GM18498 (cell line): ENCODE measurements around the gene HOXC12.

Experiments used
- ATAC-seq: cut with Tn5 transposase; IDR thresholded peaks from one replicate; pipeline ENCODE4 v1.9.1; 2021; ENCODE audit warnings: mild to moderate bottlenecking, moderate library complexity; ENCODE audit not compliant: unreplicated experiment

HOXC12 gene

DNA sequence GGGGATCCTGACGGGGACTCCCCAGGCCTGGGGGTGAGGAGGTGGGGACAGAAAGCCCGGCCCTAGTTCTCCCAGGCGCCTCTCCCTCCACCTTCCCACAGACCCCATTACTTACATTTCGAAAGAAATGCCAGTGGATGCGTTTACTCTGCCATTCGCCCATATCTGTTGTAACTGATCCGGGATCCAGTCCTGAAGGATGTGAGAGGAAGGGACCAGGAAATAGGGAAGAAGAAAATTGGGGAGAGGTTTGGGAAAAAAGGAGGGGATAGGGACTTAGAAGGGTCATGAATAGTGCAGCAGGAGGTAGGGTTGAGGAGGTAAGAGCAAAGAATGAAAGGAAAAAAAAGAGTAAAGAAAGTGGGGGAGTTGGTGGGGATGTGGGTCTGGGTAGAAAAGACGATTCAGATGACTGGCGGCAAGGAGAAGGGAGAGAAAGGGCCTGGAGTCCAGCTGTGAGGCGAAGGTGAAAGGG is 1.1 kb downstream of the HOXC12 start:
- no peak for ATAC-seq

DNA sequence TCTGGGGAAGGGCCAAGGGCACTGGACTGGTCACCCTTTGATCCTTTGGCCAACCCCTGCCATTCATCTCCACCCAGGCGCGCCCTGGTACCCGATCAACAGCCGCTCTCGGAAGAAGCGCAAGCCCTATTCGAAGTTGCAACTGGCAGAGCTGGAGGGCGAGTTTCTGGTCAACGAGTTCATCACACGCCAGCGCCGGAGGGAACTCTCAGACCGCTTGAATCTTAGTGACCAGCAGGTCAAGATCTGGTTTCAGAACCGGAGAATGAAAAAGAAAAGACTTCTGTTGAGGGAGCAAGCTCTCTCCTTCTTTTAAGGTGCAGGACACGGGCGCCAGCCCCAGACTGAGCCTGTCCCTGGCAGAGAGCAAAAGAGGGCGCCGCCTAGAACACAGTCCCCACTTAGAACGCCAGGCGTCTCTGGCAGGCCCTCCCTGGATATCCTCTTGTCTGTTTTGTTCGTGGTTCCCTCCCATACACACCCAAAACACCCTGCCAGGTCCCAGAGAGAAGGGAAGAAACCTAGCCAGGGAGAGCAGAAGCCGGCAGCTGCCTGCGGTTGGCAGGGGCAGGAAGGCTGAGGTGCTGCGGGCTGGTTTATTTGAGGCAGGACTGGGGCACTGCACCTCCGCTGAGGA is 1.7 kb downstream of the HOXC12 start:
- no peak for ATAC-seq

DNA sequence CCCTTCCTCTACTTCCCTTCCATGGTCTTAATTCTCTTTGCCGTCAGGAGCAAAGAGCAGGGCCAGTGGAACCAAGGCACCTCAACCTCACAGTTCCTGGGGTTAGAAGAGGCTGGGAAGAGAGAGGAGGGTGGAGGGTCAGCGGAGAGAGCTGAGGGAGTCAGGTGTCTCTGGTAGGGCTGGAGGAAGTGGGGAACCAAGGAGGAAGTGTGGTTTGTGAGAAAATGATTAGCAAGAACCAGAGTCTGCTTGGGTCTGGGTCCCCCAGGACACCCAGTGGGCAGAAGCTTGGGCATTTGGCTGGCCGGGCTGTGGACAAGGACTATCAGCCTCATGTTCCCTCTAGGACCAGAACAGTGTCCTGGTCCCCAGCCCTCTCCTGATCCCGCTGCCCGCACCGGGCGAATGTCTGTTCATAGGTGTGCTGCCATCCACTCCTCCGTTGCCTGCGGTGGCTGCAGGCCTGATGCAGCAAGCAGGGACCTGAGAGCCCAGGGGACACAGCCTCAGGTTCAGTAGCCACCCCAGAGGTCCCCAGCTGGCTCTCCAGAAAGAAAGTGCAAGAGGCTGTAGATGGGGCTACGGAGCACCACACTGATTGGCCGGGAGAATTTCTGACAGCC is 2.3 kb downstream of the HOXC12 start:
- ATAC-seq, result no peak

DNA sequence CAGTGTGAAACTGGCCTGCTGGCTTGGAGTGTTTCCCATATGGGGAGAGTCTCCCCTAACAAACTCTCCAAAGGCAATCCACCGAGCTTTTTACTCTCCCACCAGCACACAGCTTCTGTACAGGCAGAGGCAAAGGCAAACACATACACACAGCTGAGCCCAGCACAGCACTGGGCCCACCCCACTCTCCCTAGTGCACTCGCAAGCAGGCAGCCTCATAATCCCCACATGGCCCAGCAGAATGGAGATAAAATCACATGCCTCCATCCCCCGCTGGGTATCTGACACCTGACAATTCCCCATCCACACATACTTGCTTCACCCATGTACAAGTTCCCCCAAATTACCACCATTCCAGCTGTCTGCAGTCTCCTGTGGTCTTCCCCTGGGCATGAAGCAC is 3.4 kb downstream of the HOXC12 start:
- ATAC-seq, result no peak

DNA sequence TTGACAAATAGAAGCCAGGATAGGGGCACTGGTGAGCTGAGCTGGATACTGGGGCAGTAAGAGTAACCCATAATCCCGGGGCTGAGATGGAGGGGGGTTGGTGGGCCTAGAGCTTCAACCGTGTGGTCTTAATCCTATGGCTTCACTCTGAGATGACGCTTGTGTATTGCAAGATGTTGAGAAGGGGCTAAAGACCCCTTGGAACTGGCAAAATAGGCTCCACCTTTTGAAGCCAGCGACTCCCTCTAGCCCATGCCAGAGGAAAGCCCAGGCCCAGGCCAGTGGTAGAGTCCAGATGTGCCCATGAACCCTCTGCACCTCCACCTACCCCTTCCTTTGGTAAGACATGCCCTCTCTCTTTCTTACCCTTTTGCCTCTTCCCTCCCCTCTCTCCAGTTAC is 4.6 kb downstream of the HOXC12 start:
- no peak for ATAC-seq

DNA sequence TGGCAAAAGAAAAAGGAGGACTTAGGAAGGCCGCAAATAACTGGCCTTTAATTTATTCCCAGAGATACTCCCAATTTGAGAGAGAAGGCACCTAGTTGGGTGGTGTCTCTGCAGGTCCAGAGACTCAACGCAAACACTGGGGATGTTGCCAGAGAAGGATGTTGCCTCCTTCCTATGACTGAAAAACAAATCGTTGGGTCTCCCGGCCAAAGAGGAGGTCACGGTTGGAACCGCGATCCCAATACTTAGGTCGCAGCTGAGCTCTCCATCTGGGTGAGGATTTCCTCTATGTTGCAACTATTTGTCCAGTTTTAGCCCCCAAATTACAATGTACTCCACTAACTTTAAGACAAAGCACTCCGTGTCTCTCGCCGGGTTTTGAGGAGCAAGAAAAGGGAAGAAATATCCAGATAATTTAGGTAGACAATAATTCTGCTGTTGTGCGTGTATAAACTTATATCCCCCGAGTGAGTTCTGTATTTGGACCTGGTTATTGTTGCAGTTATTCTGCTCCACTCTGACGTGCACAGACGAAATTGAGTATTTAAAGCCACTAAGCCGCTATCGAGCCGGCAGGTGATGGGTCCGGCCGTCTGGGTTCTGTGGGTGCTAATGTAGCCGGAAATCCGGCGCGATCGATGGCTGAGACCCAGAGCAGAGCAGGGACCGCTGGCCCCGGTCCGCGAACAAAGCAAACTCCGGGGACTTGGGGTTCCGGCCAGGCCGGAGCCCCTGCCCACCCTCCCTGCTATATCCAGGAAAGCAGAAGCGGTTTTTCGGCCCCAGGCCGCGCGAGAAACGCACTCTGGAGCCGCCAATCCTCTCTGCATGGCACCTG is 5.7 kb downstream of the HOXC12 start:
- ATAC-seq, result no peak

DNA sequence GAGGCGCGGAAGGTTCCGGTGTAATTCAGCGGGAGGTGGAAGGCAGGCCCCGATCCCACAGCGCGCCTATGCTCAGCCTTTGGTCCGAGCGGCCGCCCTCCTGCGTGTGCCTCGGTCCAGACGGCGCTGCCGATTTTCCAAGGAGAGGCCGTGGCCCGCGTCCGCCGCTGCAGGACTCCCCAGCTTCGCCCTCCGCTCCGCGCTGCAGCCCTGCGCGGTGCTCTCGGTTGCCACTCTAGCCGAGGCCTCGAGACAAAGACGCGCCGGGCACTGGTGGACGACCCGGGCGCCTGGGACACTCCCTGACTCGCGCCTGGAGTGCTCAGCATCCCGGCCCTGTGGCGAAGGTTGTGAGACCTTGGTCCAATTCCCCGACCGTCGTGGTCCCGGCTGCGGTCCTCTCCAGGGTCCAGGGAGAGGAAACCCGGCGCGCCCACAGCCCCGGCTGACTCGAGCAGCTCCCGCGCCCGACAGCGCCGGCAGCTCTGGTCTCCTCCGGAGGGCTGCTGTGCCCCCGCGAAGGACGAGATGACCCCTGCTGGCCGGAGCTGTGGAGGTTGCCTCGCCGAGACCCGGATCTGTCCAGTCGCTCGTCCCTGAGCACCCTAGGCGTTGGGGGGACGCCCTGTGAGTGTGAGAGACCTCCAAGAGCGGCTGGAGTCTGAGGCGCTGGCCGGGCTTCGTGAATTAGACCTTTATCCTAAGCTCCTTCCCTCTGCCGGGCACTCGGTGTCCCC is 6.5 kb downstream of the HOXC12 start:
- ATAC-seq, result no peak

DNA sequence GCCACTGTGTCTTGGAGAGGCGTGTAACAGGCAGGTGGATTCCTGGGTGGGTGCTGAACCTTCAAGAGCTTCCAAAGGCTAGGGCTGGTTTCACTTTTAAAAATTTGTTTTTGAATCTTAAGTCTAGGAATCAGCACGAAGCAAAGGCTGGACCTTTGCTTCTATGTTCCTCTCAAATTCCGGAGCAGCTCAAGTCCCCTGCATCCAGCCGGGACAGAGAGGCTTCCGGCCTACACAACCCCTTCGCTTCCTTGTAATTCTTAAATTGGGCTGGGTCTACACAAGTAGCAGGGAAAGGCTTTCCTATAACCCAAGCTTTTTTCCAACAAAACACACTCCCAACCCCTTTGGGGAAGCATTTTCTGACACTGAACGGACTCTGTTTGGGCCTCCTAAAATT is 8.3 kb downstream of the HOXC12 start:
- ATAC-seq, result no peak

DNA sequence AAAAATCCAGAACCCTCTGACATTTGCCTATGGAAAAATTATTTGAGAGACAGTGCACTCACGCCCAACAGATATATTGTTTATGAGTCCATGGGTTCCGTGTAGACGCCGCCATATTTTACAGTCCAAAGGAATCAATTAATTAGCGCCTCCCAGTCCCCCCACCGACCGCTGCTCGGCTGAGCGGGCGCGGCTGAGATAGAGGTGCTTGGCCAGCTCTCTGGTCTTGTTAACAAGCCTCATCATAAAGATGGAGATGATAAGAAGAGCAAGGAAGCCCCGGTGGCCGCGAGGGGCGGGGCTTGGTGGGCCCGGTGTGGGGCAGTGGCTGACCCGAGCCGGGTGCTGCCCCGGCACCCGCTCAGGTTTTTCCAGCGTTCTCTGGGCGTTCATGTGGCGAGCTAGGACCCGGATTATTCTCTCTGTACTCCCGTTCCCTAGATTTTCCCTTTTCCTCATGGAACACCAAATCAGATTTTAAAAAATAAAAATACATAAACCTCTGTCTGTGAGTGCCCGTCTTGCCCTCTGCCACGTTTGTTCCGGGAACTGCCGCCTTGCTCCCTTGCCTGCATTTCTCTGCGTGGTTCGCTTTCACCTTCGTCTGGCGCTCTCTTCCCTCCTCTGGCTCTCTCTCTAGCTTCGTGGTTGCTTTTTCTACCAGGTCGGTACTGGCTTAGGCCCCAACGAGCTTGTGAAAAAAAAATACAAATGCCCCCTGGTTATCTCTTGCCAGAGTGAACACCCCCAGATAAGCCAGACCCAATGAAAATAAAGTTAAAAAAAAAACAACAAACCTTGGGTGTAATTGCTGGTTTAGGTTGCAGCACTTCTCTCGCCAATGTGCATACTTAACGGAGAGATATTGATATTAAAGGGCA is 9.0 kb downstream of the HOXC12 start:
- ATAC-seq, result no peak

DNA sequence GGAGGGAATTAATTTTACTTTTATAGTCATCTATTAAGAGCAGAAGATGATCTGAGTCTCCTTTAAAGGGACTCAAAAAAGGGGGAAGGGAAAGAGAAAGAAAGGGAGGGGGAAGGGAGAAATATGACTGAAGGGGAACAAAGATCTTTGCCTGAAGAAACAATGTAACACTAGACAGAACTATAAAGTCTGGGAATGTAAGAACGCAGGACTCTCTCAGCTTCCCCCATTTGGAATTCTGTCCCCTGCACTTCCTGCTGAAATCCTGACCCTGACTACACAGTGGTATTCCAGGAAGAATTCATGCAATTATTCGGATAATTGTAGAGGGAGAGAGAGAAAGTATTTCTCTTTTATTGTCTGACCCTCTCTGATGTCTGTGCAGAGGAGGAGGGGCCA is 9.6 kb downstream of the HOXC12 start:
- ATAC-seq, result no peak

DNA sequence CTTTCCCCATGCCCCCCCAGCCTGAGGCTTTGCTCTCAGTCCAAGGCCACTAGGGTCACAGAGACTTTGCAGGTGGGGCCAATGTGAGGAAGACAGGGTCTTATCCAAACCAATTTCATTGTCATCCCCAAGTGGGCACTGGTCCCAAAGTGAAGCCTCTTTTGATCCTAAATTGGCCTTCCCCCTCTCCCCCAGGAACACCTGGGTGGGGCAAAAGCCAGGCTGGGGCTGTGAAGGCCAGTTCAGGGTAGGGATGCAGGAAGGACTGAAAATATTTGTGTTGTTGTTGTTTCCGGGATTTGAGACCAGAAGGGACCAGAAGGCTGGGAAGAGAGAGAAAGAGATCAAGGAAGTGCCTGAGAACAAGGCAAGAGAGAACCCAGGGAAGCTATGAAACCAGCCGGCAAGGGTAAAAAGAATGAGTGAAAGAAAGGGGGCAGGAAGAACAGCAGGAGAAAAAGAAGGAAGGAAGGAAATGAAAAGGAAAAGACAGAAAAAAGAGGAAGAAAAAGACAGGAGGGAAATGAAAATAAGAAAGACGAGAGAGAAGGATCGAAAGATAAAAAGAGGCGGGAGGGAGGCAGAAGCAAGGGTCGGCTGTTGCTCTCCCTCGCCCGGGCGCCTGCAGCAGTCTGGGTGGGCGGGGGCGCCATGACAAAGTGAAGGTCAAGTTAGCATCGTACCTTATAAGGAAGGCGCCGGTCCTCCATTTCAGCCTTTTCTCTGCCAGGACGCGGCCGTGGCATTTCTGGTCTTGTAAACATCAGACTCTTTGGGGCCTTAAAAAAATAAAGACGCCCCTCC is 10.8 kb downstream of the HOXC12 start:
- no peak for ATAC-seq

DNA sequence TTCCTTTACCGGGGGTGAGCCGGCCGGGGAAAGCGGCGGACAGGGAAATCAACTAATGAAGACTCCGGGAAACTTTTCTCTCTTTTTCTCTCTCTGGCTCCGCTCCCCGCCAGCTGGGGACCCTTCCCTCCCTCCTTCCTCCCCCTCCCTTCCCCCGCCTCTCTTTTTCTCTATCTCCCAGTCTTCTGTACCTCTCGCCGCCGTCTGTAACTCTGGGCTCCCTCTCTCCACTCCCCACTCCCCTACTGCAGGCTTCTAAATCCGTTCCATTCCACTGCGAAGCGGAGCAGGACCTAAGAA is 11.3 kb downstream of the HOXC12 start:
- no peak for ATAC-seq

DNA sequence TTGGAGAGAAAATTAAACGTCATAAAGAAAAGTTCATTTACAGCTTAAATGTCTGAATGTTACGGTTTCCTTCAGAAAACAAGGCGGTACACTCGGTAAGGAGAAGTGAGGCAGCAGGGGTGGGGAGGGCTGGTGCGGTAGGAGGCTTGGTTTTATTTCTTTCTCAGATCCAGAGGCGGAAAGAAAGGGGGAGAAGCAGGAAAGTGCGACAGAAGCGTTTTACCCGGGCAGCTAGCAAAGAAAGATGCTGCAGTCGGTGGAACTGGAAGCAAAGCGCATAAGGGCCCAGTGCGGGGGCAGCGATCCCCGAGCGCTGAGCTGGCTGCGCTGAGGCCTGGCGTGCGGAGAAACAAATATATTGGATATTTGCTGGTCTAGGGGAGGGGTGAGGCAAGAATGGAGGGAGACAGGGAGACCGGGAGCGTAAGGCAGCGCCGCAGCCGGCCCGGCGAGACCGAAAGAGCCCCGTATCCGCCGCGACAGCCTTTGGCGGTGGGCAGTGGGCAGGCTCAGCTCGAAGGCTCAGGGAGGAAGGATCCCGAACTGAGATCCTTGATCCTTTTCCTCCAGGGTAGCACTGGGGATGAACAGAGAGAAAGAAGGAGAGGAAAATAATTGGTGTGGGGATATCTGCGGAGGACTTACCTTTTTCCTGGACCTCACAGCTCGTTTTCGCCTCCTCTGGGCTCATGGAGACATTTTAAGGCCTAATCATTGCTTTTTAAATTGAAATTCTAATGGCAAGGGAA is 11.9 kb downstream of the HOXC12 start:
- ATAC-seq, result no peak

DNA sequence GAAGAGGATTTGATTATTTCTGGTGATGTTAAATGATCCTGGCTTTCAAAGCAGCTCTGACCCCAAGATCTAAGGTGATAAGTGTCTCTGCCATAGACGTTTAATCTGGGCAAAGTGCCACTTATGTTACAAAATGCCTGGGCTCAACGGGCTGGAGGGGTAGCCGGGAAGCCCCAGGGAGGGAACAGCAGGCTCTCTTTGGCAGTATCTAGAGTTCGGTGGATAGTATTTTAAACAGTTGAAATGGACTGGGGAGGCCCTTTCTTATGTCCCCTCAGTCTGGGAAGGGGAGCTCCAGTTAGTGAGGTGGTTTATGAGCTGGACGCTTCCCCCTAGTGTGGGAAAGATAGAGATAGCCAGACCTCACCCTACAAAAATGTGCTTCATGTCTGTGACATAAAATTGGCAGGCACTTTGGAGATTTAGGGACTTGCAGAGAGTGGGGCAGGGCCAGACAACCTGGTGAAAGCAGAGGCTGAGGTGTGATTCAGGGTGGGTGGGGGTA is 12.8 kb downstream of the HOXC12 start:
- ATAC-seq, result no peak

DNA sequence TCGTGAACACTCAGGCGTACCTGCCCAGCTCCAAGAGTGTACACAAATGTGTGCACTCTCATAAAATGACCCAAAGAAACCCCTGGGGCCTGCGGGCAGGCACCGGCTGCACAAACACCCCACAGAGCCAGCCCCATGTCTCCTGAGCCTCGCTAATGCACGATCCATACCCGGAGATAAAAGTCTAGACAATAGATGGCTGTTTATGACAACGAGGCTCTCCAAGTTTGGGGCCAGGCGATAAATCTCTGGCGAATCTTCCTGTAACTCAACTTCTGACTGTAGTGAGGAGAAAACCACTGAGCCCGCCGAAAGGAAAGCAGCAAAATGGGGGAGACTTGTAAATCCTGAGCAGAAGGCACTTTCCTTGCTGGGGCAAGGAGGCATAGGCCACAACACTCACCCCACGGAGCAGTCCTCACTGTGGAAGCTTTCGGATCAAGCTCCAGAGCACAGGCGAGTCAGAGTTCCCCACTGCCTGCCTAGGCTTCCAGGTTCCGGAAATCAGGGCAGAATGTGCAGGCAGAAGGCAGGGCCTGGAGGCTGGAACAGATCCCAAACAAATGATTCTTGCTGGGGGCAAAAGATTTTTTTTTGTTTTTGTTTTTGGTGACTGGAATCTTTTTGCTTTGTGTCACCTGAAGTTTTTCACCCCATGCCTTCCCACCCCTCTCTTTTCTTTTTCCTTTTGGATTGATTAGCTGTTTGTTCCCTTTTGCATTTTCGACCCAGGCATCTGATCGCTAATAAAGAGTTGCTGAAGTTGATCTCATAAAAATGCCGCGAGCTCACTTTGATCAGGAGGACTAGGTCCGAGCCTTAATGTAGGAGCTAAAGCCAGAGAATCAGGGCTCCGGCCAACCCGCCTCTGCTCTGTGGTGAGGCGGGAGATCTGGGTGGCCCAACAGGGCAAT is 13.8 kb downstream of the HOXC12 start:
- ATAC-seq, result no peak

DNA sequence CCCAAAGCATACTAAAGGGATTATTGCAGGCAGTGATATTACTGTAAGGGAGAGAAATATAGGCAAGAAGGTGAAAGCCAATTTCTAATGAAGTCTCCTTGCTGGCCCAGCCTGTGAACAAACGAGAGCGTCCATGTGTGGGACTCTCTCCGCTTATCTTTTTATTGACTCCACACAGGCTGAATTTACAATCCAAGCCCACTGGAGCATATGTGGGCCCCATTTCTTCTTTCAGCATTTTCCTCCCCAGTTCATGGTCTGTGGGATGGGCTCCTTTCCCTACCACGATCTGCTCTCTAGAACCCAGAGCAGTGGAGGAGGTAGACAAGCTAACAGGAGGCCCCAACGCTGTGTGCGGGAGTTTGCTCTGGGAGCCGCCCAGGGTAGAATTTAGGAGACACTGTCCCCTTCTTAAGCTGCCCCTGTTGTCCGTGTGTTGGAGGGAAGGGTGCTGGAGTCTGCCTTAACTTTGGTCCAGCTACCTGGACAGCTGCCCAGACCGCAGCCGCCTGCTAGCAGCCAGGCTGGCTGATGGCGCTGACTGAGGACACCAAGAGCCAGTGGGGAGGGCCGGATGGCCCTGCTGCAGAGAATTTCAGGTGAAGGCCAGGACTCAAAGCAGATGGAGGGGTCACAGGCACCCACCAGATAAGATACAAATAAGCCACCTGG is 15.0 kb downstream of the HOXC12 start:
- no peak for ATAC-seq

DNA sequence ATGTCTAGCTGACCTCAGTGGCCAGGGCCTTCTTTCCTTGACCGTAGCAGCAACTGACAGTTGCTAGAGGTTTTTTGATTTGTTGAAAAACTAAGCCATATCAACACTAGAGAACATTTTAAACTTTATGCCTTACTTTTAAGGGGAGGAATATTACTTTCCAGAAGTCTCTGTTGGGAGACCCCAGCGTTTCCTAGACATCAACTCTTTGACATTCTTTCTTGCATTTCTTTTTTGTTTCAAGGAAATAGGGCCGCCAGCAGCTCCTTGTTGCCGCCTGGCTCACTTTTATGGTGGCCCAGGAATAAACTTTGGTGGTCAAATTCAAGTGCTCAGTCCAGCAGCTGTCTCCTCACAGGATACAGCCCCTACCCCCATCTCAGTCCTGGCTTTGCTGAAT is 15.7 kb downstream of the HOXC12 start:
- no peak for ATAC-seq
